HG03025 (cell line): ENCODE measurements around the gene AKAP13.

Source experiments
- ATAC-seq: cut with Tn5 transposase; IDR thresholded peaks from one replicate; pipeline ENCODE4 v1.9.1; 2021; ENCODE audit warnings: mild to moderate bottlenecking, moderate library complexity; ENCODE audit not compliant: unreplicated experiment, low FRiP score

Gene AKAP13

GRCh38 chr15:85756411-85757072, 376.1 kb downstream of the AKAP13 start:
- no peak for ATAC-seq

GRCh38 chr15:85757073-85757938, 376.9 kb downstream of the AKAP13 start:
- no peak for ATAC-seq

GRCh38 chr15:85757939-85758654, 377.7 kb downstream of the AKAP13 start:
- no peak for ATAC-seq

- no peak for ATAC-seq
These were observed 378.2 kb downstream of the AKAP13 start for GRCh38 chr15:85758655-85758978.

GRCh38 chr15:85759376-85759775, 379.0 kb downstream of the AKAP13 start:
- ATAC-seq, result no peak

- ATAC-seq, result no peak
These were observed 379.6 kb downstream of the AKAP13 start for GRCh38 chr15:85760049-85760448.

- no peak for ATAC-seq
These were observed 380.3 kb downstream of the AKAP13 start for GRCh38 chr15:85760531-85761371.

GRCh38 chr15:85761635-85762034, 381.2 kb downstream of the AKAP13 start:
- ATAC-seq, result no peak

- no peak for ATAC-seq
These were observed 381.8 kb downstream of the AKAP13 start for GRCh38 chr15:85762039-85762755.

GRCh38 chr15:85762756-85763127, 382.3 kb downstream of the AKAP13 start:
- no peak for ATAC-seq

GRCh38 chr15:85763157-85763556, 382.8 kb downstream of the AKAP13 start:
- ATAC-seq, result no peak

- ATAC-seq, result no peak
These were observed 383.6 kb downstream of the AKAP13 start for GRCh38 chr15:85763673-85764633.

GRCh38 chr15:85764649-85765277, 384.4 kb downstream of the AKAP13 start:
- ATAC-seq, result no peak

- no peak for ATAC-seq
These were observed 385.8 kb downstream of the AKAP13 start for GRCh38 chr15:85766001-85766831.

- no peak for ATAC-seq
These were observed 387.6 kb downstream of the AKAP13 start for GRCh38 chr15:85767785-85768529.

- no peak for ATAC-seq
These were observed 388.3 kb downstream of the AKAP13 start for GRCh38 chr15:85768595-85769168.
